Stomach (tissue), 19 donors: ENCODE results near the gene WDSUB1. TPM values are rescaled to one million over a fixed set of nuclear protein-coding genes. Genes with fewer than 3 reads are reported as not detected.

Source experiments
- DNase-seq, 2 donors: peaks; one replicate each; pipeline versions ENCODE4 v3.0.0 to v3.0.0-alpha.2; 2013 to 2019
- H3K27ac ChIP-seq, 5 donors: fragments of 200-600 bp in 4 of 5; sonication (generic) in 4 of 5; one replicate each; pipeline ENCODE4 v1.5.1; 2013 to 2019; ENCODE audit warnings: mild to moderate bottlenecking in 1 of 5, moderate library complexity in 1 of 5
- H3K27me3 ChIP-seq, 3 donors: fragments of 200-600 bp; sonication (generic); one replicate each; pipeline ENCODE4 v1.5.1; 2017 to 2019; ENCODE audit warnings: mixed run types in 1 of 3
- H3K36me3 ChIP-seq, 4 donors: fragments of 200-600 bp; sonication (generic); 1 replicate in 3 of 4; 2 replicates in 1 of 4; pipeline ENCODE4 v1.5.1; 2016 to 2019
- H3K4me1 ChIP-seq, 4 donors: fragments of 200-600 bp; sonication (generic); one replicate each; pipeline ENCODE4 v1.5.1; 2016 to 2019
- H3K4me3 ChIP-seq, 4 donors: fragments of 200-600 bp; sonication (generic) in 3 of 4; one replicate each; pipeline ENCODE4 v1.5.1; 2016 to 2019; ENCODE audit warnings: mild to moderate bottlenecking in 1 of 4
- H3K9me3 ChIP-seq, 4 donors: fragments of 200-600 bp; sonication (generic); one replicate each; pipeline ENCODE4 v1.5.1; 2016 to 2019
- CTCF ChIP-seq, 7 experiments: fragments of 450-650 bp in 4 of 7; fragments of 200-600 bp in 3 of 7; sonication (generic) in 3 of 7; IDR thresholded peaks; one replicate each; pipeline ENCODE4 v1.5.1; 2016 to 2019; ENCODE audit warnings: antibody characterized with exemption in 7 of 7, control low read depth in 2 of 7, mild to moderate bottlenecking in 1 of 7
- EP300 ChIP-seq: sonication (generic); formaldehyde crosslinking; IDR thresholded peaks from one replicate; pipeline ENCODE4 v1.6.1; 2017; ENCODE audit warnings: antibody characterized with exemption
- POLR2A ChIP-seq, 4 donors: fragments of 450-650 bp; IDR thresholded peaks; one replicate each; pipeline ENCODE4 v1.6.1; 2016; ENCODE audit warnings: antibody characterized with exemption in 4 of 4, control low read depth in 2 of 4, mild to moderate bottlenecking in 1 of 4, moderate library complexity in 1 of 4
- POLR2AphosphoS5 ChIP-seq, 3 donors: sonication (generic); formaldehyde crosslinking; IDR thresholded peaks; one replicate each; pipeline ENCODE4 v1.6.1; 2016; ENCODE audit warnings: antibody characterized with exemption in 3 of 3
- WGBS, 5 donors: extraction: QIAGEN DNeasy Blood & Tissue Kit in 3 of 5; methylation state at CpG; one replicate each; pipeline versions ENCODE4 v1.1.5 to v1.1.7; 2013 to 2018; 5-methylcytosine and 5-hydroxymethylcytosine counted together
- intact Hi-C: fragments of 100-400 bp; cut with DNase I; formaldehyde crosslinking; loops from one replicate; pipeline ENCODE4 v1.15.1; 2023; ENCODE audit warnings: low total_unique reads
- long read RNA-seq, 10 donors: transcript quantifications; one replicate each; lab custom pipeline, GENCODE V29; 2026
- polyA plus RNA-seq, 3 donors: library from polyadenylated mRNA; stranded (reverse); fragments of 200-250 nt; gene quantifications; one replicate each; pipeline ENCODE4 v1.2.3, GENCODE V29; 2013
- total RNA-seq, 5 donors: library from RNA; depleted of rRNA; stranded (reverse); fragments of >200 nt; gene quantifications; one replicate each; pipeline versions ENCODE4 v1.1.0 to v1.2.3, GENCODE V29; 2014 to 2016
- donor health status: healthy with polysubstance abuse.
- donor health status: Bipolar disorder and iron deficiency.
- donor health status: healthy.

WDSUB1 gene, protein sequence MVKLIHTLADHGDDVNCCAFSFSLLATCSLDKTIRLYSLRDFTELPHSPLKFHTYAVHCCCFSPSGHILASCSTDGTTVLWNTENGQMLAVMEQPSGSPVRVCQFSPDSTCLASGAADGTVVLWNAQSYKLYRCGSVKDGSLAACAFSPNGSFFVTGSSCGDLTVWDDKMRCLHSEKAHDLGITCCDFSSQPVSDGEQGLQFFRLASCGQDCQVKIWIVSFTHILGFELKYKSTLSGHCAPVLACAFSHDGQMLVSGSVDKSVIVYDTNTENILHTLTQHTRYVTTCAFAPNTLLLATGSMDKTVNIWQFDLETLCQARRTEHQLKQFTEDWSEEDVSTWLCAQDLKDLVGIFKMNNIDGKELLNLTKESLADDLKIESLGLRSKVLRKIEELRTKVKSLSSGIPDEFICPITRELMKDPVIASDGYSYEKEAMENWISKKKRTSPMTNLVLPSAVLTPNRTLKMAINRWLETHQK
- total RNA-seq, result 10 to 100 TPM in 1 of 5 donors, 1 to 10 TPM in 4; 1.3 to 16.3 (median 2.6) TPM
- polyA plus RNA-seq, result 1 to 10 TPM; 7.9 to 9.6 (median 9.2) TPM
- long read RNA-seq, donor 1, result 0 reads
- long read RNA-seq, donor 2, partial matches to known transcripts, result 6 of 6 reads
- long read RNA-seq, donor 2, other reads (novel, unspliced or antisense), result 0 of 6 reads
- long read RNA-seq, donor 3, result 0 reads
- long read RNA-seq, donor 4, result 0 reads
- long read RNA-seq, donor 5, partial matches to known transcripts, result 0 of 2 reads
- long read RNA-seq, donor 5, other reads (novel, unspliced or antisense), result 0 of 2 reads
- long read RNA-seq, donor 6, result 0 reads
- long read RNA-seq, donor 7, partial matches to known transcripts, result 0 of 3 reads
- long read RNA-seq, donor 7, other reads (novel, unspliced or antisense), result 0 of 3 reads
- long read RNA-seq, donor 8, partial matches to known transcripts, result 7 of 8 reads
- long read RNA-seq, donor 8, other reads (novel, unspliced or antisense), result 0 of 8 reads
- long read RNA-seq, donor 9, partial matches to known transcripts, result 0 of 1 reads
- long read RNA-seq, donor 9, other reads (novel, unspliced or antisense), result 0 of 1 reads
- long read RNA-seq, donor 10, result 0 reads

DNA sequence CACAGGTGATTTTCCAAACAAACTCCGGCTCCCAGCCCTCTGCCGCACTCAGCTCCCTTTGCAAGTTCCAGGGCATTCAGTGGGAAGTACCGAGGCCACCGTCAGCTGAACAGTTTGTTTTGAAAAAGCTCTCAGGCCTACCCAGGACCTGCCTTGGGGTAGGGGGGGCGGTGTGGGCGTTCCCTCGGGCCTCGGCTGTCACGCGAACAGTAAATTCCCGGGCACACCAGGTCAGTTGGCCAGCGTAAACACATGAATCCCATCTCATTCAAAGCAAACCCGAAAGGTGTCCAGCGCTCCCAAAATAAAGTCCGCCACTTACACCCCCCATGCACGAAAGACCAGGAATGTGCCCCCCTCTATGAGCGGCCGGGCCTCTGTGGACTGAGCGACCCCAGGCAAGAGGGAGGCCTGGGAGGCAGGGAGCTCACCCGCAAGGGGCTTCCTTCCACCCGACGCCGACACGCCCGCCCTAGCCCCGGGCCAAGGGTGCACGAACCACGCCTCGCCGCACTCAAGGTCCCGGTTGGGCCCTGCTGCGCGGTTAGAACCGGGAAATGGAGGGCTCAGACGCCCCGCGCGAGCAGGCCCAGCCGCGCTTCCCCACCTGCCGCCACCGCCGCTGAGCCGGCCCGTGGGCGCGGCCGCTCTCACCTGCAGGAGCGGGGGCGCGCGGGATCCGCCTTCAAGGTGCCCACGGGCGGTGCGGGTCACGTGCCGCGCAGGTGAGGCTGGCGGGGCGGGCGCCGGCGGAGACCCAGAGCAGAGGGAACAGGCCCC, at the start of gene WDSUB1:
Gene WDSUB1 (minus strand): TSS at position 775 of the 780 bp plus-strand sequence. CDS start 3,634 bp downstream, outside the sequence.
- WGBS, 5 donors, result 1 to 3% (median 2%) methylated on average over 33 to 64 of the region's 64 CpGs
- H3K27ac ChIP-seq, result peak within 1 kb of the TSS; percentile 86 to 94 (median 93)
- intact Hi-C loops, result no loop called here
- H3K4me3 ChIP-seq, result peak within 1 kb of the TSS; percentile 69 to 98 (median 89)
- DNase-seq, result peak; percentile 74 to 89
- peaks cover 10 to 29% (median 18%) of the 10 kb centered on the region in 4 donors for H3K4me1 ChIP-seq
- H3K36me3 ChIP-seq, result peaks cover 0 to 18% (median 13%) of the 10 kb centered on the region in 4 donors
- H3K27me3 ChIP-seq, result no peaks in the 10 kb centered on the region
- TF ChIP-seq CTCF (IDR thresholded peaks at IDR 0.05) (no peak), POLR2A (IDR thresholded peaks at IDR 0.05) (no peak), EP300 (no peak), POLR2AphosphoS5 (IDR thresholded peaks at IDR 0.05) (peak in 2 of 3 donors; percentile 21 to 32)
- H3K9me3 ChIP-seq, result no peaks in the 10 kb centered on the region

DNA sequence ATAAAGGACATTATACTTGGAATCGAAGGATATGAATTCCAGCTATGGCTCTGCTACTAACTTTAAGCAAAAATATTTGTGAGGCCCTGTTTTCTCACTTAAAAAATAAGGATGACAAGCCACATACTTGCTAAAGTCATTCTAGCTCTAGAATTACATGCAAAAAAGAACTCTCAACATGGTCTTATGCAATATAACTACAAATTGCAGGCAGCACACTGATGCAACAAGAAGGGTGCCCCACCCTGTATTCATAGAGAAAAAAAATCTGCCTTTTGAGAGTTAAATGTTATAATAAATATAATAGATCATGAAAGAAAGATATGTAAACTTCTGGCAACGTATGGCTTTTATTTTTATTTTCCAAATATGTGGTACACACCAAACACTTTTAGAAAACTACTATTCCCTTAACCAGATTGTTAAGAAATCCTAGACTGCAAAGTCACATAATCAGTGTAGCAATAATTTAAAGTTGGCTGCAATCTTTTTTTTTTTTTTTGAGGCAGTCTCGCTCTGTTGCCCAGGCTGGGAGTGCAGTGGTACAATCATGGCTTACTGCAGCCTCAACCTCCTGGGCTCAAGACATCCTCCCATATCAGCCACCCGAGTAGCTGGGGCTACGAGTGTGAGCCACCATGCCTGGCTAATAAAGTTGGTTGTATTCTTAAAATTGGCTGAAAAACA, 40.2 kb upstream of the WDSUB1 start:
- no peak for DNase-seq
- 86 to 96% (median 91%) methylated on average over 5 of the region's 5 CpGs for WGBS, 5 donors
- no peak overlapping the region for H3K27ac ChIP-seq

GRCh38 chr2:159322419-159322818, 35.9 kb upstream of the WDSUB1 start:
- no peak for DNase-seq
- Histone ChIP-seq H3K4me3 (no peak overlapping the region), H3K27me3 (no peaks in the 10 kb centered on the region), H3K27ac (no peak overlapping the region), H3K36me3 (peaks cover 10 to 86% (median 73%) of the 10 kb centered on the region in 4 donors), H3K9me3 (no peaks in the 10 kb centered on the region), H3K4me1 (no peaks in the 10 kb centered on the region)
- intact Hi-C loops, result no loop called here
- no peak for TF ChIP-seq CTCF (IDR thresholded peaks at IDR 0.05)
- TF ChIP-seq EP300, result no peak
- TF ChIP-seq POLR2AphosphoS5 (IDR thresholded peaks at IDR 0.05), result no peak
- TF ChIP-seq POLR2A (IDR thresholded peaks at IDR 0.05), result no peak

More for the DNA sequence above, 40.2 kb upstream of the WDSUB1 start:
- no peaks in the 10 kb centered on the region for H3K4me1 ChIP-seq
- no peaks in the 10 kb centered on the region for H3K9me3 ChIP-seq
- TF ChIP-seq CTCF (IDR thresholded peaks at IDR 0.05) (no peak), POLR2AphosphoS5 (IDR thresholded peaks at IDR 0.05) (no peak), POLR2A (IDR thresholded peaks at IDR 0.05) (no peak), EP300 (no peak)
- H3K27me3 ChIP-seq, result no peaks in the 10 kb centered on the region
- intact Hi-C loops, result no loop called here
- peaks cover 12 to 72% (median 65%) of the 10 kb centered on the region in 4 donors for H3K36me3 ChIP-seq
- no peak overlapping the region for H3K4me3 ChIP-seq
